Vagina (tissue), 2 donors: ENCODE results near the gene B3GALT2. TPM values are rescaled to one million over a fixed set of nuclear protein-coding genes. Genes with fewer than 3 reads are reported as not detected.

Source experiments
- DNase-seq, 2 donors: peaks; one replicate each; pipeline ENCODE4 v3.0.0-alpha.2; 2017; ENCODE audit errors: extremely low spot score in 2 of 2
- H3K27ac ChIP-seq: fragments of 200-600 bp; sonication (generic); one replicate; pipeline ENCODE4 v1.5.1; 2019
- H3K27me3 ChIP-seq: fragments of 200-600 bp; sonication (generic); one replicate; pipeline ENCODE4 v1.5.1; 2019
- H3K36me3 ChIP-seq, 2 donors: fragments of 200-600 bp; sonication (generic); one replicate each; pipeline ENCODE4 v1.5.1; 2017 to 2019
- H3K4me1 ChIP-seq: fragments of 200-600 bp; sonication (generic); one replicate; pipeline ENCODE4 v1.5.1; 2019
- H3K4me3 ChIP-seq, 2 donors: fragments of 200-600 bp; sonication (generic); 1 replicate in 1 of 2; 2 replicates in 1 of 2; pipeline ENCODE4 v1.5.1; 2016 to 2019
- H3K9me3 ChIP-seq: fragments of 200-600 bp; sonication (generic); one replicate; pipeline ENCODE4 v1.5.1; 2019
- POLR2A ChIP-seq, 2 donors: fragments of 450-650 bp; IDR thresholded peaks; one replicate each; pipeline ENCODE4 v1.6.1; 2017; ENCODE audit warnings: antibody characterized with exemption in 2 of 2, mild to moderate bottlenecking in 2 of 2, moderate library complexity in 2 of 2
- POLR2AphosphoS5 ChIP-seq, 2 donors: sonication (generic); formaldehyde crosslinking; IDR thresholded peaks; one replicate each; pipeline ENCODE4 v1.9.0; 2017; ENCODE audit warnings: antibody characterized with exemption in 2 of 2, mild to moderate bottlenecking in 2 of 2, low read depth in 1 of 2; ENCODE audit not compliant: insufficient read depth in 1 of 2
- intact Hi-C: fragments of 100-400 bp; cut with DNase I; formaldehyde crosslinking; loops from one replicate; pipeline ENCODE4 v1.15.1; 2023
- total RNA-seq: library from RNA; depleted of rRNA; stranded (reverse); fragments of >200 nt; gene quantifications from one replicate; pipeline ENCODE4 v1.2.3, GENCODE V29; 2016
- TF ChIP-seq, protein P1 (sequence below), 3 experiments: fragments of 450-650 bp in 2 of 3; fragments of 200-600 bp in 1 of 3; sonication (generic) in 1 of 3; IDR thresholded peaks; one replicate each; pipeline ENCODE4 v1.5.1; 2017 to 2019; ENCODE audit warnings: antibody characterized with exemption in 3 of 3, mild to moderate bottlenecking in 2 of 3, moderate library complexity in 2 of 3

Gene B3GALT2
- total RNA-seq, 1 donor from 2014 or later: 0.49 TPM

DNA sequence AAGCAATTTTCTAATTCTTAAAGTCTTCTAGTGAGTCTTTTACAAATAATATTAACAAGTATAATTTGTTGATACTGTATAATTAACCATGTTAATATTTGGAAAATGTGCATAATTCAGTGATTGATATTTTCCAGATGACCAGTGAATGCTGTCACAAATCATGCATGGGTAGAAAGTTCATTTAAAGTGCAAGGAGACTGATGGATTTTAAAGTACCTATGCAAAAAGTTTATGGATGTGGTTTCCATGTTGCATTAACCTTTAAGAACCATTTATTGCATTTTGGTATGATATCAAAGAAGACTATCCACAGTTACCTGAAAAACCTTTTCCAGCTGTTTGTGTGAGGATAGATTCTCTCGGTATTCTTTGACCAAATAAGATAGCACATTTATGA is 41.4 kb downstream of the B3GALT2 start:
- H3K27me3 ChIP-seq: no peaks in the 10 kb centered on the region
- no peak overlapping the region for H3K4me3 ChIP-seq
- H3K36me3 ChIP-seq: peaks cover 0 to 25% of the 10 kb centered on the region in 2 donors
- no peaks in the 10 kb centered on the region for H3K9me3 ChIP-seq
- no peak overlapping the region for H3K27ac ChIP-seq
- intact Hi-C loops: no loop called here
- TF ChIP-seq, protein P1, sequence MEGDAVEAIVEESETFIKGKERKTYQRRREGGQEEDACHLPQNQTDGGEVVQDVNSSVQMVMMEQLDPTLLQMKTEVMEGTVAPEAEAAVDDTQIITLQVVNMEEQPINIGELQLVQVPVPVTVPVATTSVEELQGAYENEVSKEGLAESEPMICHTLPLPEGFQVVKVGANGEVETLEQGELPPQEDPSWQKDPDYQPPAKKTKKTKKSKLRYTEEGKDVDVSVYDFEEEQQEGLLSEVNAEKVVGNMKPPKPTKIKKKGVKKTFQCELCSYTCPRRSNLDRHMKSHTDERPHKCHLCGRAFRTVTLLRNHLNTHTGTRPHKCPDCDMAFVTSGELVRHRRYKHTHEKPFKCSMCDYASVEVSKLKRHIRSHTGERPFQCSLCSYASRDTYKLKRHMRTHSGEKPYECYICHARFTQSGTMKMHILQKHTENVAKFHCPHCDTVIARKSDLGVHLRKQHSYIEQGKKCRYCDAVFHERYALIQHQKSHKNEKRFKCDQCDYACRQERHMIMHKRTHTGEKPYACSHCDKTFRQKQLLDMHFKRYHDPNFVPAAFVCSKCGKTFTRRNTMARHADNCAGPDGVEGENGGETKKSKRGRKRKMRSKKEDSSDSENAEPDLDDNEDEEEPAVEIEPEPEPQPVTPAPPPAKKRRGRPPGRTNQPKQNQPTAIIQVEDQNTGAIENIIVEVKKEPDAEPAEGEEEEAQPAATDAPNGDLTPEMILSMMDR (IDR thresholded peaks at IDR 0.05): no peak
- no peak for TF ChIP-seq POLR2AphosphoS5 (IDR thresholded peaks at IDR 0.05; ENCODE audit: insufficient read depth in 1 of 2, low read depth in 1 of 2)
- no peak for TF ChIP-seq POLR2A (IDR thresholded peaks at IDR 0.05)
- no peaks in the 10 kb centered on the region for H3K4me1 ChIP-seq
- DNase-seq: no peak

DNA sequence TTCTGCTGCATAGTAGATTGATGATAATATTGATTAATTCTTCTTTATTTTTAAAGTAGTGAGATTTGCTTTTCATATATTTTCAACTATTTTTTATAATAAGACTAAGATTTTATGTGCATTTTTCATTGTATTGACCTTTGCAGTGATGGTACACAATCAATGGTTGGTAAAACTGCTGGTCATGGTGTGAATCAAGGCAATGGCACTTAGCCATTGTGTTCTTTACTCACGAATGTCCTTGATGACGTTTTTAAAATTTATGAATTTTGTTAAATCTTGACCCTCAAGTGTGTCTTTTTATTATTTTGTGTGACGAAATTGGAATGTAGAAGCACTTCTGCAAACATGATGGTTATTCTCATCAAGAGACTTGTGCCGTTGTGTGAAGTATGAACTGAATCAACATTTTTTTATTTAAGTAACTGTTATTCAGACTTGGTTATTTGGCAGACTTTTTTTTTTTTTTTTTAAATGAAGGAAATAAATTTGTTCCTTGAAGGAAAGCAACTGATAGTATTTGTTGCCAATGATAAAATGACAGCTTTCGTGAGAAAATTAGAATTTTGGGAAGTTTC is 42.0 kb downstream of the B3GALT2 start:
- no peak overlapping the region for H3K4me3 ChIP-seq
- no peaks in the 10 kb centered on the region for H3K9me3 ChIP-seq
- H3K4me1 ChIP-seq: no peaks in the 10 kb centered on the region
- DNase-seq: no peak
- intact Hi-C loops: no loop called here
- no peak overlapping the region for H3K27ac ChIP-seq
- no peaks in the 10 kb centered on the region for H3K27me3 ChIP-seq
- H3K36me3 ChIP-seq: peaks cover 0 to 21% of the 10 kb centered on the region in 2 donors
- TF ChIP-seq, protein P1 (IDR thresholded peaks at IDR 0.05): no peak
- TF ChIP-seq POLR2A (IDR thresholded peaks at IDR 0.05) (no peak), POLR2AphosphoS5 (IDR thresholded peaks at IDR 0.05; ENCODE audit: insufficient read depth in 1 of 2, low read depth in 1 of 2) (no peak)

DNA sequence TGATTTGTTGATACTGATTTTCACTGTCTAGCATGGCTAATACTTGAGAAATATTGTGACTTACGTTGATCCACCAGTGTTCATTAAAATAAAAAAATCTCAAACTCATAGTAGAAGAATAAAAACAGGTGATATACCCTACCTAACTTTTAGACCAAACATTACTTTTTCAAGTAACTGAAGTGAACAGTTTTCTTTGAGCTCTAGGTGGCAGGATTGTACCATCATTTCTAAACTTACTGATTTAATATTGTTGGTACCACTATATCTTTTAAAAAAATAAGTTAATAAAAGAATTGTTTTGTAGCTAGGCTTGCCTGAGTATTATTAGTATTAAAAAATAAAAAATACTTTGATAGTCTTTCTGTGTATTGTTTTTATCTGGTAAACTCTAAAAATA is 43.1 kb downstream of the B3GALT2 start:
- TF ChIP-seq POLR2AphosphoS5 (IDR thresholded peaks at IDR 0.05; ENCODE audit: insufficient read depth in 1 of 2, low read depth in 1 of 2) (no peak), POLR2A (IDR thresholded peaks at IDR 0.05) (no peak)
- TF ChIP-seq, protein P1 (IDR thresholded peaks at IDR 0.05): no peak
- DNase-seq: no peak
- Histone ChIP-seq H3K9me3 (no peaks in the 10 kb centered on the region), H3K27ac (no peak overlapping the region), H3K27me3 (no peaks in the 10 kb centered on the region), H3K36me3 (peaks cover 0 to 22% of the 10 kb centered on the region in 2 donors), H3K4me1 (no peaks in the 10 kb centered on the region), H3K4me3 (no peak overlapping the region)
- intact Hi-C loops: no loop called here

DNA sequence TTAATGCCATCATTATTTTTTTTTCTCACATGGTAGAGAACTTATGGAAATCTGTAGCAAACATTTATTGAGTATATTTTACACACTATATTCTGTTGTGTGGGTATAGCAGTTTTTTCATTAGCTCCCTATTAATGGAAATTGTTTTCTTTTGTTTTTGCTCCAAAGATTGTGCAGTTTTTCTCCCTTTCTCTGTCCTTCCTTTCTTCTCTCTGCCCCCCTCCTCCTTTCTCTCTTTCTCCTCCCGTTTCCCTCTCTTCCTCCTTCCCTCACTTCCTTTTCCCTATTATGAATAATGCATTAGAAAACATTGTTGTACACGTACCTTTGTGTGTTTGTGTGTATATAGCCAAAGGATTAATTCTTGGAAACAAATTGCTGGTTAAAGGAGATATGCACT is 44.0 kb downstream of the B3GALT2 start:
- Histone ChIP-seq H3K27me3 (no peaks in the 10 kb centered on the region), H3K4me1 (no peaks in the 10 kb centered on the region), H3K36me3 (peaks cover 0 to 20% of the 10 kb centered on the region in 2 donors), H3K9me3 (no peaks in the 10 kb centered on the region), H3K27ac (no peak overlapping the region), H3K4me3 (no peak overlapping the region)
- intact Hi-C loops: no loop called here
- no peak for DNase-seq
- TF ChIP-seq POLR2A (IDR thresholded peaks at IDR 0.05): no peak
- TF ChIP-seq, protein P1 (IDR thresholded peaks at IDR 0.05): no peak
- TF ChIP-seq POLR2AphosphoS5 (IDR thresholded peaks at IDR 0.05; ENCODE audit: insufficient read depth in 1 of 2, low read depth in 1 of 2): no peak

DNA sequence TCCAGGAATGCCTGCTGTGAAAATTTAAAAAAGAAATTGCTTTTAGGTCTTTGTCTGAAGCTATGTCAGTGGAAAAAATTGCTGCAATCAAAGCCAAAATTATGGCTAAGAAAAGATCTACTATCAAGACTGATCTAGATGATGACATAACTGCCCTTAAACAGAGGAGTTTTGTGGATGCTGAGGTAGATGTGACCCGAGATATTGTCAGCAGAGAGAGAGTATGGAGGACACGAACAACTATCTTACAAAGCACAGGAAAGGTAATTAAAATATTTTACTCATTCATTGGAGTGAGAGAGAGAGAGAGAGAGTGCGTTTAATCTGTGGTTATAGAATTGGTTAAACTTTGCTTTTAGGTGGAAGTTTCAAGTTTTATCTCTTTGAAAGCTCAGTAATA is 44.6 kb downstream of the B3GALT2 start:
- no peak for DNase-seq
- Histone ChIP-seq H3K27me3 (no peaks in the 10 kb centered on the region), H3K4me1 (no peaks in the 10 kb centered on the region), H3K27ac (no peak overlapping the region), H3K4me3 (no peak overlapping the region), H3K9me3 (no peaks in the 10 kb centered on the region), H3K36me3 (peaks cover 0 to 20% of the 10 kb centered on the region in 2 donors)
- intact Hi-C loops: no loop called here
- TF ChIP-seq, protein P1 (IDR thresholded peaks at IDR 0.05): no peak
- TF ChIP-seq POLR2A (IDR thresholded peaks at IDR 0.05): no peak
- TF ChIP-seq POLR2AphosphoS5 (IDR thresholded peaks at IDR 0.05; ENCODE audit: insufficient read depth in 1 of 2, low read depth in 1 of 2): no peak
